ENCODE data around the gene BCORL1. TPM values are rescaled to one million over a fixed set of nuclear protein-coding genes. Genes with fewer than 3 reads are reported as not detected.

Gene BCORL1
- total RNA-seq, 1 experiment from 2014 or later, result 30.8 TPM

GRCh38 chrX:129996120-129996519, 13.7 kb downstream of the BCORL1 start:
- no peaks in the 10 kb centered on the region for H3K9me3 ChIP-seq (ENCODE audit: control insufficient read depth in 1 of 2, insufficient read depth in 1 of 2, low read depth in 1 of 2, low read length in 2 of 2)
- POLR2A ChIA-PET, result no interaction called here
- no peaks in the 10 kb centered on the region for H4K20me1 ChIP-seq (ENCODE audit: insufficient read depth)
- DNase-seq (ENCODE audit: low read depth, low spot score), result no peak
- H2AFZ ChIP-seq (ENCODE audit: low read depth, low read length, poor library complexity, severe bottlenecking), result no peak overlapping the region
- intact Hi-C loops (cut with micrococcal nuclease), result no loop called here
- no peaks in the 10 kb centered on the region for H3K9me2 ChIP-seq (ENCODE audit: insufficient read depth)
- H3K79me2 ChIP-seq (ENCODE audit: insufficient read depth, low read length), result peaks cover 22% of the 10 kb centered on the region; the same call in 1 of the 2 replicates
- RAD21 ChIA-PET (ENCODE audit: low non-redundant PET in 1 of 2, low total read pairs in 2 of 2, uncharacterized antibody in 2 of 2, unreplicated experiment in 2 of 2), result no interaction called here
- peak; percentile 64 for ATAC-seq
- H3K27ac ChIP-seq (ENCODE audit: low read depth, low read length), result no peak overlapping the region
- BruUV-seq (replicated peaks), result no TSS peak
- H3K4me3 ChIP-seq (replicated peaks in 1 of 2; ENCODE audit: low read depth in 1 of 2, low read length in 2 of 2), result no peak overlapping the region
- H3K9ac ChIP-seq (ENCODE audit: low read length), result no peak overlapping the region
- no peak overlapping the region for H3K4me2 ChIP-seq (ENCODE audit: low read length)
- no peaks in the 10 kb centered on the region for H3K36me3 ChIP-seq (ENCODE audit: control insufficient read depth in 1 of 2, insufficient read depth in 2 of 2, low read length in 2 of 2)
- TF ChIP-seq POLR2A (IDR thresholded peaks at IDR 0.05; ENCODE audit: borderline replicate concordance, extremely low read depth, insufficient read depth, insufficient read length) (no peak), CTCF (IDR thresholded peaks at IDR 0.05 in 2 of 3, conservative IDR thresholded peaks at IDR 0.05 in 1 of 3; ENCODE audit: borderline replicate concordance in 1 of 3, insufficient read depth in 1 of 3, low read depth in 2 of 3, low read length in 2 of 3) (no peak), ZNF274 (IDR thresholded peaks at IDR 0.05; ENCODE audit: low read depth, low read length) (no peak), FOSL1 (IDR thresholded peaks at IDR 0.05; ENCODE audit: low read depth) (no peak), ATF3 (IDR thresholded peaks at IDR 0.05) (no peak), SRF (IDR thresholded peaks at IDR 0.05; ENCODE audit: low read depth) (no peak), EGR1 (IDR thresholded peaks at IDR 0.05; ENCODE audit: low read depth) (no peak), CEBPB (IDR thresholded peaks at IDR 0.05; ENCODE audit: low read depth) (no peak), REST (IDR thresholded peaks at IDR 0.05; ENCODE audit: low read depth) (no peak), SP1 (IDR thresholded peaks at IDR 0.05; ENCODE audit: low read depth) (no peak), ELF1 (IDR thresholded peaks at IDR 0.05; ENCODE audit: borderline replicate concordance, low read depth) (no peak), JUND (IDR thresholded peaks at IDR 0.05) (no peak), POLR2AphosphoS5 (IDR thresholded peaks at IDR 0.05; ENCODE audit: low read depth, low read length) (no peak), ZBTB33 (IDR thresholded peaks at IDR 0.05; ENCODE audit: extremely low read depth, insufficient replicate concordance, low read length) (no peak), RAD21 (IDR thresholded peaks at IDR 0.05; ENCODE audit: low read depth) (no peak), TCF7L2 (IDR thresholded peaks at IDR 0.05; ENCODE audit: borderline replicate concordance, extremely low read depth, insufficient read depth, insufficient read length) (no peak), CBX3 (IDR thresholded peaks at IDR 0.05; ENCODE audit: low read depth) (no peak), SIN3A (IDR thresholded peaks at IDR 0.05; ENCODE audit: low read depth) (no peak), EZH2 (IDR thresholded peaks at IDR 0.05) (no peak)
- no peaks in the 10 kb centered on the region for H3K27me3 ChIP-seq (ENCODE audit: insufficient read depth, low read length)
- CTCF ChIA-PET, result no interaction called here
- H3K4me1 ChIP-seq (ENCODE audit: control insufficient read depth in 1 of 2, insufficient read depth in 2 of 2, low read length in 2 of 2), result peaks cover 0 to 7% of the 10 kb centered on the region in 2 experiments; a peak in 3 of 4 replicates
